Non-pigmented ciliary epithelial cell (primary cell): Measurements from ENCODE around the gene FBL.
"Not testable (repeated sequence)": the region's sequence is repeated elsewhere in the genome, so short reads cannot be mapped to it uniquely, and the experiment has no call there.

ENCODE experiments used
- DNase-seq: peaks from one replicate; pipeline ENCODE4 v3.0.0-alpha.2; 2010; ENCODE audit warnings: low read depth

The FBL gene

DNA sequence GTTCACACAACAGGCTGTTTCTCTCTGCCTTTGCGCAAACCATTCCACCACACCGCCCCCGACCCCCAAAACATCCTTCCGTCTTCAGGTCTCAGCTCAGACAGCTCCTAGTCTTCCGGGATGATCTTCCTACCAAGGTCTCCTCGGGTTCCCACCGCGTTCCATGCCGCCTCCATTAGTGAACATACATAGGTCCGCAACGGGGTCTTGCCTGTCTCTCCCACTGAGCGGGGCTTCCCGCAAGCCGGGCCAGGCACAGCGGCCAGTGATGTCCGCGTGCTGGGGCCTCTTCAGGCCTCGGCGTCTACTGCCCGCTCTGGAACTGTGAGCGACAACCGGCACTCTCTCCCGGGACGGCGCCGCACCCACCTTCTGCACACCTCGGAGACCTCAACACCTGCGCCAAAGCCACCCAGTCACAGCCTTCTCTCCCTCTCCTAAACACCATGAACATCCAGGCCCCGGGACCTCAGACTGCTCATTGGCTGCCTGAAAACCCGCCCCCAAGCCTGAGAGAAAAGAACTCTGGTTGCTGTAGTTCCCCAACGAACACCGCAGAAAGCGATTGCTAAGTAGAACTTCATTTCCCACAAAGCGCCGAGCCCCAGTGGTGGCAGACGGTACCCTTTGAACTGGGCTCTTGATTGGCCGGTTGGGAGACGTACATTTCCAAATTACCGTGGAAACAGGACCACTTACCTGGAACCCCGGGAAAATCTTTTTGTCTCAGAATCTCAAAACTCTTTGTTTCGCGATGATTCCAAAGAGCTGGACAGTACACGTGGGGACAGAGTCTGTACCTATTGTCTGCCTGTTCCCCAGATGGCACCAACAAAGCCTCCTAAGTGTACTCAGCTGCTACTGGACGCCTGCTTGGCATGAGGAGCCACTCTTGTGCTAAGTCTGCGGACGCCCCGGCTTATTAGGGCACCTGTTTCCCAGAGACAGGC lies 21.8 kb downstream of the FBL start:
- DNase-seq, result peak; percentile 79

DNA sequence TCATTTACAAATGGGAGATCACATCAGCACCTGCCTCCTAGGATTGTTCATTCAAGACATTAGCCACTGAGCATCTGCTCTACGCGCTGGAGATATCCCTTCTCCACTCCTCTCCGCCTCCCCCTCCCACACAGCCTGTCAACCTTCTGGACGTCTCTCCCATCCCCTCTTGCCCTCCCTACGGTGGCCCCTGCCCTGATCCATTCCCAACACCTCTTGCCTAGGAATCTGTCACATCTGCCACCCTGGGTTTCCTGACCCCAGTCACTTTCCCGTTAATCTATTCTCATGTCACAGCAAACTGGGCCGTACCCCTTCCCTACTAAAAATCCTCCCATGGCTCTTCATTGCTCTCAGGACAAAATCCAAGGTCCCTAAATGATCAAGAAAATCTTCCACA lies 22.5 kb downstream of the FBL start:
- DNase-seq, result no peak

GRCh38 chr19:39820696-39821095 lies 25.5 kb downstream of the FBL start:
- DNase-seq, result no peak

GRCh38 chr19:39819786-39820185 lies 26.4 kb downstream of the FBL start:
- no peak for DNase-seq

GRCh38 chr19:39818626-39819097 lies 27.5 kb downstream of the FBL start:
- DNase-seq, result no peak

DNA sequence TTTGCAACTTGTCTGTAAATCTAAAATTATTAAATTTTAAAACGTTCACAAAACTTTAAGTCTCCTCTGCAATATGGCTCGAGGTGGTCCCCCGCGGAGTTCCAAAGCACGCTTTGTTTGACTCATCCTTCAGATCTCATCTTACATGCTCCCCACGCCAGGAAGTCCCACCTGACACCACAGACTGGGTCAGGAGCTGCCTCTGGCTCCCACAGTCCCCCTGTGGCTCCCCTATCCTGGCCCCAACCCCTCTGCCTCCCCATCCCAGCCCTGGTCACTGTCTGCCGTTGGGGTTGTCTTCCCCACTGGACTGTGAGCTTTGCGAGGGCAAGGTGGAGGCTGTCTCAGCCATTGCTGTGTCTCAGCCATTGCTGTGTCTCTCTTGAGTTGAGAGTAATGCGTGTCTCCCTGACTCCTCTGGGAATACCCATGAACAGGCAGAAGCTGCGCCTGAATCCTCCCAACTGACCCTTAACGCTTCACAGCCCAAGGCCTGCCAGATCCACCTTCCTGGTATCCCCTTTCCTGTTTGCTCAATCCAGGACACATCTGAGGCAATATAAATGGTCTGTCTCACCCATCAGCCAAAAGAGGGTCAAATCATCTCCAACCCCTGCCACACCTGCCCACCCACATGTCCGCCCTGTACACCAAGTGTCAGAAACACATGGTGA lies 28.2 kb downstream of the FBL start:
- DNase-seq, result no peak

DNA sequence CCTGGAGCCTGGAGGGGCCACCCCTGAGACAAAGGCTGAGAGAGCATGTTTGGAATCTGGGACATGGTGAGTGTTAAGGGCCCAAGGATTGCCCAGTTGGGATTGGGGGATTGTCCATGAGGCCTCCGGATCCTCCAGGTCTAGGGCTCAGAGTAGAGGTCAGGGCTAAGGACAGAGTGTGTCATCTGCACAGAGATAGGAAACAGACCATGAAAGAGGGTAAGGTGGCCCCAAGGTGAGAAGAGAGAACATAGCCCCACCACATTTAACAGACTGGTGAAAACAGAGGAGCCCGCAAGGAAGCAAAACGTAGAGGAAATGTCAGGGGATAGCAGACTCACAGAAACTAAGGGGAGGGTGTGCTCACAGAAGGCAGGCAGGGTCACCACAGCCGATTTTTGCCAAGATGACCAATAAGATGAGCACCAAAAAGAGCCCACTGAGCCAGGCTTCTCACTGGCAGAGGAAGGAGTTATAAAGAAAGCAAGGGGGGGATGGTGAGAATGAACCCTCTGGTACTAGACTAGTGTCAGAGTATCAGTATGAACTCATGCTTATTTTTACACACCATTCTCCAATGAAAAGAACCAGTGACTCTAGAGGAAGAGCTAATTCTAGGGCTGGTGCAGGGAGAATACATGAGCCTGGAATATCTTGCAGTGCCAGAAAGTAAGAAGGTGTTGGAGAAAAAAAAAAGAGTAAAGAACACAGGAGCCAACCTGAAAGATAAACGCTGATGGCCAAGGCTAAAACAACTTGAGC lies 29.7 kb downstream of the FBL start:
- no peak for DNase-seq

GRCh38 chr19:39814595-39814994 lies 31.6 kb downstream of the FBL start:
- DNase-seq, result no peak

DNA sequence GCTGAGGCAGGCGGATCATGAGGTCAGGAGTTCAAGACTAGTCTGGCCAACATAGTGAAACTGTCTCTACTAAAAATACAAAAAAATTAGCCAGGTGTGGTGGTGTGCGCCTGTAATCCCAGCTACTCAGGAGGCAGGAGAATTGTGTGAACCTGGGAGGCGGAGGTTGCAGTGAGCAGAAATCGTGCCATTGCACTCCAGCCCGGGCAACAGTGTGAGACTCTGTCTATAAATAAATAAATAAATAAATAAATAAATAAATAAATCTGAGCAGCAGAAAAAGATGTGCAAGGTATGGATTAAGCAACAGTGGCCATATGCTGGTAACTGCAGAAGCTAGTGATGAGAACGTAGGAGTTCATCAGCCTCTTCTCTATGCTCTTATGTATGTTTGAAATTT lies 32.1 kb downstream of the FBL start:
- DNase-seq, result not testable (repeated sequence)

GRCh38 chr19:39813264-39813993 lies 32.8 kb downstream of the FBL start:
- DNase-seq, result no peak

GRCh38 chr19:39811064-39811463 lies 35.1 kb downstream of the FBL start:
- no peak for DNase-seq

DNA sequence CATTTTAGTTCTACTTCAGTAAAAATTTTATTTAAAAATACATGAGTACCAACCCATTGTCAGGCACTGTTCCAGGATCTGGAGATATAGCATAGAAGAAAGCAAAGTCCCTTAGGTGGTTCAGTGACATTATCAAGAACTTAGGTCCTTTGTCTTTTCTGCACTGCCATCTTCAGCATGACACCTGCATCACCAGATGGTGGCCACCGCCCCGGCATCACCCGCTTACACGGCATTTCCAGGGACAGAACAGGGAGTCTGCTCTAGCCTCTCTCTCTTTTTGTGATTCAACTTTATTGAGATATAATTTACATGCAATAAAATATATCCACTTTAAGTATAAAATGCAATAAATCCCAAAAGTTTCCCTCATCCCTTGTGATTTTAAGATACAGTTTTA lies 35.8 kb downstream of the FBL start:
- DNase-seq, result no peak

DNA sequence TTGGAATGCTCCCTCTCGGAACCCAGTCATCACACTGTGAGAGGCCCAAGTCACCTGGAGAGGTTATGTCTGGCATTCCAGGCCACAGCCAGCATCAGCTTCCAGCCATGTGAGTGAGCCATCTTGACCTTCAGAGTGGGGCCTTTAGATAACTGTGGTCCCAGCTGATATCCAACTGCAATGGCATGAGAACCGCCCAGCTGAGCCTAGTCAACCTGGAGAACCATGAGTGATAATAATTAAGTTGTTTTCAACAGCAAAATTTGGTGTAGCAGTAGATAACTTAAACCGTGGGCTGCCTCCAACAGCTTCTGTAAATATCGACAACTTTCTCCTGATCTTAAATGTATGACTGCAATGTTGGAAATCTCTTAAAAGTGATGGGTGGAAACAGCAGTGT lies 36.8 kb downstream of the FBL start:
- DNase-seq, result no peak

DNA sequence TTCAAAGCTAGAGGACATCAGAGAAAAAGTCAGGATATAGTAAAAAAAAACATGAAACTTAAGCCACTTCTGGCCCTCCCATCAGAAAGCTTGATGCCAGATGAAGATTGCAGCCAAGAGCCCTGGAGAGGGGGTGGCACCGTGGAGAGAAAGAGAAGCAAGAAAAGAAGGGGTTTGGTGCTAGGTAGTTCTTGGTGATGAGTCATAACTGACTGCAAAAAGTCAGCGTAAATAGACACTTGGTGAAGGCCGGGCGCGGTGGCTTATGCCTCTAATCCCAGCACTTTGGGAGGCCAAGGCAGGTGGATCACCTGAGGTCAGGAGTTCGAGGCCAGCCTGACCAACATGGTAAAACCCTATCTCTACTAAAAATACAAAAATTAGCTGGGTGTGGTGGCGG lies 37.5 kb downstream of the FBL start:
- DNase-seq, result not testable (repeated sequence)

DNA sequence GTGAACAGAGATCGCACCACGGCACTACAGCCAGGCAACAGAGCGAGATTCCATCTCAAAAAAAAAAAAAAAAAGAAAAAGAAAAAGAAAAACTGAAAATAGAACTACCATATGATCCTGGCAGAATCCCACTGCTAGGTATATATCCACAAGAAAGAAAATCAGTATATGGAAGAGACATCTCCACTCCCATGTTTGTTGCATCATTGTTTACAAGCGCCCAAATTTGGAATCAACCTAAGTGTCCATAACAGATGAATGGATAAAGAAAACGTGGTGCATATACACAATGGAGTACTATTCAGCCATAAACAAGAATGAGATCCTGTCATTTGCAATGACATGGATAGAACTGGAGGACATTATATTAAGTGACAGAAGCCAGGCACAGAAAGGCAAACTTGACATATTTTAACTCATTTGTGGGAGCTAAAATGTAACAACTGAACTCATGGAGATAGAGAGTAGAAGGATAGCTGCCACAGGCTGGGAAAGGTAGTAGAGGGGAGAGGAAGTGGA lies 38.3 kb downstream of the FBL start:
- DNase-seq, result no peak

DNA sequence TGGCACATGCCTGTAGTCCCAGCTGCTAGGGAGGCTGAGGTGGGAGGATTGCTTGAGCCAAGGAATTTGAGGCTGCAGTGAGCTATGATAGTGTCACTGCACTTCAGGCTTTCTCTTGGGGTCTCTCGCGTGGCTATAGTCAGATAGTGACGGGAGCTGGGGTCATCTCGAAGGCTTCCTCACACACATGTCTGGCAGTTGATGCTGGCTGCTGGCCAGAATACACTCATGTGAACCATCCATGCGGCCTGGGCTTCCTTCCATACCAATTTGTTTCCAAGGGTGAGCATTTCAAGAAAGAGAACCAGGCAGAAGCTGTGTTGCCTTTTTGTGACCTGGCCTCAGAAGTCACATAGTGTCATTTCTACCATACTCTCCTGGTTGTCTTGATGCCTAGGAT lies 41.1 kb downstream of the FBL start:
- DNase-seq, result no peak

DNA sequence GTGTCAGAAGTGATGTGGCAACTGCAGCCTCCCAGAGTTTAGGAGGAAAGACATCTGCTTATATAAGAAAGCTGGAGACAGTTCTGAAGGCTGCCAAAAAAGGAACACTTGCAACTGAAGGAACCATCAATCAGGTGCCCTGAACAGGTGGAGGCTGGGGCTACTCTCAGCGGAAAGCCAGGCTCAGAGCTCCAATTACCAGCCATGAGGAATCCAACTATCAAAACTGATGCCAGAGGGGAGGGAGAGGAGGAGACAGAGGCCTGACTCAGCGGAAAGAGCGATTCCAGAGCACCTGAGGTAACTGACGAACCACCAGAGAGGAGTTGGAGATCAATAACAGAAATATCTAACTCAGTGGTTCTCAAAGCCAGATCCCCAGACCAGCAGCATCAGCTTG lies 43.2 kb downstream of the FBL start:
- DNase-seq, result no peak

GRCh38 chr19:39797083-39797482 lies 49.1 kb downstream of the FBL start:
- DNase-seq, result no peak

GRCh38 chr19:39796000-39796498 lies 50.1 kb downstream of the FBL start:
- no peak for DNase-seq

GRCh38 chr19:39795001-39795400 lies 51.2 kb downstream of the FBL start:
- DNase-seq, result no peak

- DNase-seq, result peak; percentile 26
These were observed 53.1 kb downstream of the FBL start for GRCh38 chr19:39792999-39793546.
